Measurements from ENCODE around the gene ARHGAP26. TPM values are rescaled to one million over a fixed set of nuclear protein-coding genes. Genes with fewer than 3 reads are reported as not detected.

The ARHGAP26 gene
- total RNA-seq, 1 experiment from 2014 or later = 34.5 TPM

- H3K4me2 ChIP-seq (ENCODE audit: low read length) = no peak overlapping the region
- no peak overlapping the region for H3K27ac ChIP-seq (ENCODE audit: low read depth, low read length)
- no peak overlapping the region for H2AFZ ChIP-seq (ENCODE audit: low read depth, low read length, poor library complexity, severe bottlenecking)
- ChIA-PET POLR2A (no interaction called here), RAD21 (ENCODE audit: low non-redundant PET in 1 of 2, low total read pairs in 2 of 2, uncharacterized antibody in 2 of 2, unreplicated experiment in 2 of 2) (no interaction called here), CTCF (no interaction called here)
- no peaks in the 10 kb centered on the region for H3K4me1 ChIP-seq (ENCODE audit: control insufficient read depth in 1 of 2, insufficient read depth in 2 of 2, low read length in 2 of 2)
- TF ChIP-seq CBX3 (IDR thresholded peaks at IDR 0.05; ENCODE audit: low read depth) (no peak), ELF1 (IDR thresholded peaks at IDR 0.05; ENCODE audit: borderline replicate concordance, low read depth) (no peak), ZFX (IDR thresholded peaks at IDR 0.05) (no peak), SIN3A (IDR thresholded peaks at IDR 0.05; ENCODE audit: low read depth) (no peak), REST (IDR thresholded peaks at IDR 0.05; ENCODE audit: low read depth) (no peak), TCF7L2 (IDR thresholded peaks at IDR 0.05; ENCODE audit: borderline replicate concordance, extremely low read depth, insufficient read depth, insufficient read length) (no peak), CEBPB (IDR thresholded peaks at IDR 0.05; ENCODE audit: low read depth) (no peak), ZNF274 (IDR thresholded peaks at IDR 0.05; ENCODE audit: low read depth, low read length) (no peak)
- TF ChIP-seq, protein P1, sequence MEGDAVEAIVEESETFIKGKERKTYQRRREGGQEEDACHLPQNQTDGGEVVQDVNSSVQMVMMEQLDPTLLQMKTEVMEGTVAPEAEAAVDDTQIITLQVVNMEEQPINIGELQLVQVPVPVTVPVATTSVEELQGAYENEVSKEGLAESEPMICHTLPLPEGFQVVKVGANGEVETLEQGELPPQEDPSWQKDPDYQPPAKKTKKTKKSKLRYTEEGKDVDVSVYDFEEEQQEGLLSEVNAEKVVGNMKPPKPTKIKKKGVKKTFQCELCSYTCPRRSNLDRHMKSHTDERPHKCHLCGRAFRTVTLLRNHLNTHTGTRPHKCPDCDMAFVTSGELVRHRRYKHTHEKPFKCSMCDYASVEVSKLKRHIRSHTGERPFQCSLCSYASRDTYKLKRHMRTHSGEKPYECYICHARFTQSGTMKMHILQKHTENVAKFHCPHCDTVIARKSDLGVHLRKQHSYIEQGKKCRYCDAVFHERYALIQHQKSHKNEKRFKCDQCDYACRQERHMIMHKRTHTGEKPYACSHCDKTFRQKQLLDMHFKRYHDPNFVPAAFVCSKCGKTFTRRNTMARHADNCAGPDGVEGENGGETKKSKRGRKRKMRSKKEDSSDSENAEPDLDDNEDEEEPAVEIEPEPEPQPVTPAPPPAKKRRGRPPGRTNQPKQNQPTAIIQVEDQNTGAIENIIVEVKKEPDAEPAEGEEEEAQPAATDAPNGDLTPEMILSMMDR (IDR thresholded peaks at IDR 0.05 in 2 of 3, conservative IDR thresholded peaks at IDR 0.05 in 1 of 3; ENCODE audit: borderline replicate concordance in 1 of 3, insufficient read depth in 1 of 3, low read depth in 2 of 3, low read length in 2 of 3) = no peak
- H3K9ac ChIP-seq (ENCODE audit: low read length) = no peak overlapping the region
- intact Hi-C loops (cut with micrococcal nuclease) = no loop called here
- no peaks in the 10 kb centered on the region for H3K36me3 ChIP-seq (ENCODE audit: control insufficient read depth in 1 of 2, insufficient read depth in 2 of 2, low read length in 2 of 2)
- H3K79me2 ChIP-seq (ENCODE audit: insufficient read depth, low read length) = no peaks in the 10 kb centered on the region
- no peak overlapping the region for H3K4me3 ChIP-seq (replicated peaks in 1 of 2; ENCODE audit: low read depth in 1 of 2, low read length in 2 of 2)
- DNase-seq (ENCODE audit: low read depth, low spot score) (no peak), ATAC-seq (no peak)
- no peaks in the 10 kb centered on the region for H3K9me2 ChIP-seq (ENCODE audit: insufficient read depth)
- no peaks in the 10 kb centered on the region for H3K27me3 ChIP-seq (ENCODE audit: insufficient read depth, low read length)
- BruUV-seq (replicated peaks) = no TSS peak
- H3K9me3 ChIP-seq (ENCODE audit: control insufficient read depth in 1 of 2, insufficient read depth in 1 of 2, low read depth in 1 of 2, low read length in 2 of 2) = no peaks in the 10 kb centered on the region
- H4K20me1 ChIP-seq (ENCODE audit: insufficient read depth) = no peaks in the 10 kb centered on the region
These were observed 307.4 kb downstream of the ARHGAP26 start for GRCh38 chr5:143077453-143078103.
